T47D (cell line): ENCODE data around the gene PTPN22.

Experiments used
- DNase-seq, 2 experiments: peaks; one replicate each; pipeline versions ENCODE4 v3.0.0 to v3.0.0-alpha.2; 2011 to 2012; ENCODE audit warnings: low read depth in 1 of 2, low spot score in 1 of 2
- JUND ChIP-seq: IDR thresholded peaks from 2 replicates; pipeline ENCODE4 v1.6.1; 2012; ENCODE audit warnings: low read depth
- in situ Hi-C: cut with HindIII; loops from 2 replicates; pipeline ENCODE4 v1.10.0; 2016; ENCODE audit warnings: low sequenced_read_pairs, low pct_unique_long_range_greater_than_20kb

The PTPN22 gene

DNA sequence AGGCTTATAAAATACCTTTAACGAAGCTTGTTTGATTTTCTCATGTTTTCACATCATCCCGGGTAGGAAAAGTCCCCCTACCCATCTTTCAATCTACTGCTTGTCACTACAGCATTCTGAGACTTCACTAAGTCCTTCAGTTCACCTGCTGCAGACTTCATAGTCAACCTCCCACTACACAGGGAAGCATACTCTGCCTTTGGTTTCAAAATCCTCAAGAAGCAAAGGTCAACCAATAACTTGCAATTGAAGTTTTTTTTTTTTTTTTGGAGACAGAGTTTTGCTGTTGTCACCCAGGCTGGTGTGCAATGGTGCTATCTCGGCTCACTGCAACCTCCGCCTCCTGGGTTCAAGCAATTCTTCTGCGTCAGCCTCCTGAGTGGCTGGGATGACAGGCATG lies 4.7 kb upstream of the PTPN22 start:
- no peak for DNase-seq
- in situ Hi-C loops = no loop called here
- TF ChIP-seq JUND = no peak

DNA sequence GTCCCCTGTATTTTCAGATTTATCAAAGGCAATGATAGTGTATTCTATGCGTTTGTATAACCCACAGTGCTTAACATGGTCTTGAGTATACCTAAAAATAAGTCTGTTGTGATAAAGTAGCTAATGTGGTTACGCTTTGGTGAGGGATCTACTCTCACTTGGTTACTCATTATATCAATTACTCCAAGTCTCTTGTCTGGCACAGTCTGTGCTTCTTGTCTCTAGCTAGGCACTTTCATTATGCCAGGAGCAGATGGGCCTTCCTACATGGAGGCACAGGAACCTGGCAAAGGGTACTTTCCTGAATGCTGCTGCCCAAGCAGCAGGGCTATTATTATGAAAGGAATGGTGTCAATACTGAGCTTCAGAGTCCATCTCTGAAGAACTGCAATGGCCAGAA lies 4.2 kb upstream of the PTPN22 start:
- in situ Hi-C loops = no loop called here
- no peak for TF ChIP-seq JUND
- DNase-seq = no peak

DNA sequence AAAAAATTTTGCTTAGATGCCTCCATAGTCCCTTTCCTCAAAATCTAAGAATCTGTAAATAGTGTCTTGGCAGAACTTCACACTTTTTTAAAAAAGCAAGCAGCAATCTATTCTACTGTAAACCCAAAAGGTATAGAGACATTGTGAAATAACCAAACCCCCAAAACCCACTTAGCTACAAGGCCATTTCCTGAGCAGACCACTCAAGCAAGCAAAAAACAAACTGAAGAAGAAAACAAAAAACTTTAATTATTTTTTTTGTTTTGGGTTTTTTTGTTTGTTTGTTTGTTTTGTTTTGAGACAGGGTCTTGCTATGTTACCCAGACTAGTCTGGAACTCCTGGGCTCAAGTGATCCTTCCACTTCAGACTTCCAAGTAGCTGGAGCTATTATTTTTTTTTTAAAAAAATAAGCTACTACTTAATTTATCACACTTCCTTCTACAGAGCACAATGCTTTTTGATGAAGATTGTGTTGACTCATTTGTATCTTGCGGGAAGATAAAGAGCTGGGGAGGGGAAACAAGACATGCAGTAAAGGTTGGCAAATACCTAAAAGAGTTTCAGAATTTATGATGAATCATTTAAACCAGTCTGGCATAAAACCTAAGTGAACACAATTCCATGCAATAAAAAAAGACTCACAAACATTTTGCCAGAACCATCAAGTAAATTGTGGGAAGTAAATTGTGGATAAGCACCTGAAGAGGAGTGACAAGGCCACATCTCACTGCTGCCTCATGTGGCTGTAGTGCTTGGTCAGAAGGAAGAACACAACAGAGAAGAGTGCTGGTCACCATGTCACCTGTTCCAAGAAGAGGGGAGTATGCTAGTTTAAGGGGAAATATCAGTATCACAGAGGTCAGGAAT lies 2.7 kb upstream of the PTPN22 start:
- peak in 1 of 2 experiments; percentile 32 for DNase-seq
- in situ Hi-C loops = no loop called here
- no peak for TF ChIP-seq JUND

DNA sequence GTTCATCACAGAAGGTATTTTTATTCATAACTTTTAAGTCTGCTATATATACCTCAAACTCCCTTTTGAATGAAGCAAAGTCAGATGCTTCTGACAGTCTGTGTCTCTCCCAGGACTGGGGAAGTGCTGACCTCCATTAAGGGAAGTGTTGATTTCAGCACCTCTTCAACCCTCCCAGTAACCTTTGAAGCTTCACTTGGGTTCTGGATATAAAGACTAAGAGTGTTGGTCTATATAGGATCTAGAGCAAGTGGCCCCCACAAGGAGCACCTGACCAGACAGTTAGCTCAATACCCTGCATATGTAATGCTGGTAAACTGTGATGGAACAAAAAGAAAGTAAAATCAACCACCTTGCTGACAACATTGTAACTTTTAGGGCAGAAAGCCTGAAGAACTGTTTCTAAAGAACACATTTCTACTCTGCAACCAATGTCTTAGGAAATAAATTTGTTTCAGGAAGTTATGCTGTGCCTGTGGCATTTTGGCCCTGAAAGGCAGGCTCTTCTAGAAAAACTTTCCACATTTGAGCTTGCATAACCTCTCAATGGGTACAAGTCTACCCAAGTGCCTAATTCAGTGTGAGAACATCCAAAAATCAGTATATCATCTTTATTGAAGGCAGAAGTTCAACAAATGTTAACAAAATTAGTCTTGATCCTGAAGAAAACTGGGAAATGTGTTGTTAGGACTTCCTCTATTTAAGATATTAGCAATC lies 865 bp upstream of the PTPN22 start:
- no peak for TF ChIP-seq JUND
- peak in 1 of 2 experiments; percentile 6 for DNase-seq
- in situ Hi-C loops = no loop called here

DNA sequence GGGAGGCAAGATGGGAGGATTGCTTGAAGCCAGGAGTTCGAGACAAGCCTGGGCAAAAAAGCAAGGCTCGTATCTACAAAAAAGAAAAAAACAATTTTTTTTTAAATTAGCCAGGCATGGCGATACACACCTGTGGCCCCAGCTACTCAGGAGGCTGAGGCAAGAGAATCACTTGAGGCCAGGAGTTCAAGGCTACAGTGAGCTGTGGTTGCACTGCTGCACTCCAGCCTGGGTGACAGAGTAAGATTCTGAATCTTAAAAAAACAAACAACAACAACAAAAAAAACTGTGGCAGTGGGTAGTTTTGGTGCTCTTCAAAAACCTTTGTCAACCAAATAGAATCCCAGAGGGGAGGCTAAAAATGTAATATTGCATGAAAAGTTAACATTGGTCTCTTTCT lies 734 bp downstream of the PTPN22 start:
- in situ Hi-C loops = no loop called here
- DNase-seq = no peak
- TF ChIP-seq JUND = no peak

DNA sequence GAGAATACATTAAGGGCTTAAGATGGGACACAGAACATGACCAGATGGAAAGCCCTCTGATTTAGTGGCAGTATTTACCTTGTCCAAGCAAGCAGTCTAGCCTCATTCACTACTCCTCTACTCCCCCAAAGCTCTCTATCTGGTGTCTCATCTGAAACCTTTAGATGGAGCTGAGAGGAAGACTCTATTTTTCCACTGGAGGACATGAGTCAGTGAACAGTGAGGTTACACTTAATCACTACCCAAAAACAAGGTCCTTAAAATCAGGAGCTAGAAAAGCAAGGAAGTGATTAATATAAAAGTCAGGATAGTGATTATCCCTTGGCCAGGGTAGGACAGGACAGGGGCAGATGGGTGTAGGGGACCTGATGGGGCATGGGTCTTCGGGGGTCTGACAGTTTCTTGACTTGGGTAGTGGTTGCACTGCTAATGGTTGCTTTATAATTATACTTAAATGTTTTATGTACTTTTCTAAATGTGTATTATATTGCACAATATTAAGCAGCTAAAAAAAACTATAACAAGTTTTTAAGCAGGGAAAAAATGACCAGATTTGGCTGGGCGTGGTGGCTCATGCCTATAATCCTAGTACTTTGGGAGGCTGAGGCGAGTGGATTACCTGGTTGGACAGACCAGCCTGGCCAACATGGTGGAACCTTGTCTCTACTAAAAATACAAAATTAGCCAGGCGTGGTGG lies 3.0 kb downstream of the PTPN22 start:
- no peak for DNase-seq
- no peak for TF ChIP-seq JUND
- in situ Hi-C loops = no loop called here

DNA sequence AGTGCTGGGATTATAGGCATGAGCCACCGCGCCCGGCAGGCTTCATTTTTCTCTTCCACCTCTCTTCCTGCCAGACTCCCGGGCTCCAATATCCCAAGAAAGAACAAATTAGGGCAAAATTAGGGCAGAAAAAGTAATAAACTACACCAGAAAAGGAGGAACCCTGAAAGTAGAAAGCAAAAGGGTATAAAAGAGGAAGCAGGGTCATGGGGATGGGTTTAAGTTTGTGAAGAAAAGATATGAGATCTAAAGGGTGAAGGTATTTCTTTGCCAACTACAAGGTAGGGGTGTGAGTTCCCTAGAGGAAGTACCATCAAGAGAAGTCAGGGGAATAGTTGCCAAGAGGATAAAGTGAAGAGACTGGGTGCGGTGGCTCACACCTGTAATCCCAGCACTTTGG lies 9.9 kb downstream of the PTPN22 start:
- no peak for DNase-seq
- TF ChIP-seq JUND = no peak
- in situ Hi-C loops = no loop called here

DNA sequence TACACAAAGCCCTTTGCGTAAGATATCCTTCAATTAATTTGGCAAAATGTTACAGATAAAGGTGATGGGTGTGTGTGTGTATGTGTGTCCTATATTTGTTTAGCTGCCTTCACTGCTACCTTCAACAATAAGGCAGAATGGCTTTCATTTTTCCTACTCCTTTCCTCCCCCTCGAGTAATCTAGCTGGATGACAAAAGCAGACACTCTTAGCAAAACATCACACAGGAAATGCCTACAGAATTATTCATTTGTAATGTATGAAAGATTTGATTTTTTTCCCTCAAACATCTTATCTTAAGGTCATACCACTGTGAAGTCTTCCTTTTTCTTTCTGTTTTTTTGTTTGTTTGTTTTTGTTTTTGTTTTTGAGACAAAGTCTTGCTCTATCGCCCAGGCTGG lies 10.6 kb downstream of the PTPN22 start:
- in situ Hi-C loops = no loop called here
- TF ChIP-seq JUND = no peak
- DNase-seq = no peak

DNA sequence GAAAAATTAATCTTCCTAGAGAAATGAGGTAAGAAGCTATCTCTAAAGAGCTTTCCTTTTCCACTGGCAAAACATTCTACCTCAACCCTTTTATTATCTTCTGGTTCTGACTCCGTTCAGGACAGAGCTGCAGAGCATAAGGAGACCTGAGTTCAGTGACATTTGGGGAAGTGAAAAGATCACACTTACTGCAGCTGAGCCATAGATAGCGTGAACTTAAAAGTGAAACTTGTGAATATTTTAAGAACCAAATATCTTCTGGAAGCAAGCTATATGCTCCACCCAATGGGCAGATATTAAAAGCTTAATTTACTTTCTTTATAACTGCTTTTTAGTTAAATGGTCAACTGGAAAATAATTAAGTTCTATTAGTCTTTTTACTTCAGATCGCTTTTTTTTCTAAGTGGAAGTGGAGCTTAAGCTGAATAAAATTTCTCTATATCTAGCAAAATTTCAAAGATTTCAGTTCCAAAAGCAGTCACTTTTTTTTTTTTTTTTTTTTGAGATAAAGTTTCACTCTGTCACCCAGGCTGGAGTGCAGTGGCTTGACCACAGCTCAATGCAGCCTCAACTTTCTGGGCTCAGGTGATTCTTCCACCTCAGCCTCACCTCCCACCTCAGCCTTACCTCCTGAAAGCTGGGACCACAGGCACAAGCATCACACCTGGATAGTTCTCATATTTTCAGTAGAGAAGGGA lies 11.9 kb downstream of the PTPN22 start:
- no peak for DNase-seq
- in situ Hi-C loops = no loop called here
- TF ChIP-seq JUND = no peak

DNA sequence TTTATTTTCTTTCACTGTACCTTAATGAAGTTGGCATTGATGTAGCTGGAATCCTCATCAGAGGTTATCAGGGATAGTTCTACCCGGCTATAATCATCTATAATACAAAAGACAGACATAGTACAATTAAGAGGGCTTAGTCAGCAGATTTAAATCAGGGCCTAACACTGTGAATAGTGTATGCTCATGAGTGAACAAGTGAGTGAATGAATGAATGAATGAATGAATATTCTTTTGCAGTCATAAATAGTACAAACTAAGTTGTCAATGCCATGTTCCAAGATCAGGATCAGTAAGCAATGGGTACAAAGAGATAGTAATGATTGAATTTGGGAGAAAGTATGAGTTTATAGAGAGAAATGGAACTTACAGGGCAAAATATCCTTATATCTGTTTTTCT lies 12.5 kb downstream of the PTPN22 start:
- TF ChIP-seq JUND = no peak
- in situ Hi-C loops = no loop called here
- DNase-seq = no peak

DNA sequence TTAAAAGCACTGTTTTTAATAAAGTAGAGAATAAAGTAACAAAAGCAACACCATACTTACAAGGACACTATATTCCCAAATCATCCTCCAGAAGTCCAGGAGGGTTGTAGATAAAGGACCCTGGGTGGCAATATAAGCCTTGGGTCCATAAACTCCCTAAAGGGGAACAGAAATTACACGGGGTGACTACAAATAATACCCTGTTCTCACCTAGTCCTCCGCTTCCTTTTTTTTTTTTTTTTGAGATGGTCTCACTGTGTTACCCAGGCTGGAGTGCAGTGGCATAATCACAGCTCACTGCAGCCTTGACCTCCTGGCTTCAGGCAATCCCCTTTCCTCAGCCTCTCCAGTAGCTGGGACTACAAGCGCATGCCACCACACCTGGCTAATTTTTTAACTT lies 13.1 kb downstream of the PTPN22 start:
- in situ Hi-C loops = no loop called here
- TF ChIP-seq JUND = no peak

DNA sequence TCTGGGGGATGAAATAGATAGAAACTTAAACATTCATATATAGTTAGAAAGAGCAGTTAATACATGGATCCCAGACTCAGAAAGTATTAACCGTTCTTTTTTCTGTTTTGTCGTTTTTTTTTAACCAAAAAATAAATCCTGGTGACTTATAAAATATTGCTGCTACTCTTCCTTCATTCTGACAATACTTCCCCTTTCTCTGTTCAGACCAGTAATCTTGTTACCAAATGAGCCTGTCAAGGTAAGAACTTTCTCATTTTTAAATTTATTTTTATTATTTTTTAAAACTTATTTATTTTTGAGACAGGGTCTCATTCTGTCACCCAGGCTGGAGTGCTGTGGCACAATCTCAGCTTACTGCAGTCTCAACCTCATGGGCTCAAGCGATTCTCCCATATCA lies 13.7 kb downstream of the PTPN22 start:
- in situ Hi-C loops = no loop called here
- no peak for DNase-seq
- TF ChIP-seq JUND = no peak

More for the DNA sequence above, 13.1 kb downstream of the PTPN22 start:
- no peak for DNase-seq
